Lower leg skin (tissue), 3 donors: ENCODE measurements around the gene ZNF154.

ENCODE experiments used
- POLR2A ChIP-seq, 2 donors: fragments of 450-650 bp; IDR thresholded peaks; one replicate each; pipeline ENCODE4 v1.6.1; 2016 to 2017; ENCODE audit warnings: antibody characterized with exemption in 2 of 2, mild to moderate bottlenecking in 1 of 2, moderate library complexity in 1 of 2
- TF ChIP-seq, protein P1 (sequence below), 3 donors: fragments of 450-650 bp; IDR thresholded peaks; one replicate each; pipeline ENCODE4 v1.5.1; 2016; ENCODE audit warnings: antibody characterized with exemption in 3 of 3, mild to moderate bottlenecking in 3 of 3, moderate library complexity in 2 of 3

DNA sequence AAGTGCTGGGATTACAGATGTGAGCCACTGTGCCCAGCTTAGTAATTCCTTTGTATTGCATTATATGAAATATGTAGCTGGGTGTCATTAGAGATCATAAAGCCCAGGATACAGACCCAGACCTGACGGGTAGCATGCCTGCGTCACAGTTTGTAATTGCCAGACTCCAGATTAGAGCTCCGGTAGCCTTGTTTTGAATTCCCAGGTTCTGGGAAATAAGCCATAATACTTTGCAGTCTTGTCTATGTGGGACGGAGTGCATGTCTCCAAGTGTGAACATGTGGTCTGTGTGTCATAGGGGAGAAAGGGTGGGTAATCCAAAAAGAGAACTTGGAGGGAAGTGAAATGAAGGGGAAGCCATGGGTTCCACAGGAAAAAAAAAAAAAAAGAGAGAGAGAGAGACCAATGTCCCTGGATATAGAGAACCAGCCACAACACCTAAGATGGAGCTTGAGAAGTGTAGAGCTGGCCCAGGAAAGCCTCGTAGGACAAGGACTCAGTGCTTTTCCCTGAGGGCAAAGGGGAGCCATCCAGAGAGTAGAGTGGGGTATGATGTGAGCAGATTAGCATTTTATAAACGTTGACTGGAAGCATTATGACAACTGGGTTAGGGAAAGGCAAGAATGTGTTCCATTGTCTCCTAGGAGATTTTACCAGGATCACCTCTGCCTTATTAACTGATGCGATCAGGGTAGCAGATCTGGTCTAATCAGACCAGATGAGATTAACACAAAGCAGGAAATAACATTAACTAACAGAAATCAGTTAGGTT lies 37.7 kb downstream of the ZNF154 start:
- TF ChIP-seq, protein P1, sequence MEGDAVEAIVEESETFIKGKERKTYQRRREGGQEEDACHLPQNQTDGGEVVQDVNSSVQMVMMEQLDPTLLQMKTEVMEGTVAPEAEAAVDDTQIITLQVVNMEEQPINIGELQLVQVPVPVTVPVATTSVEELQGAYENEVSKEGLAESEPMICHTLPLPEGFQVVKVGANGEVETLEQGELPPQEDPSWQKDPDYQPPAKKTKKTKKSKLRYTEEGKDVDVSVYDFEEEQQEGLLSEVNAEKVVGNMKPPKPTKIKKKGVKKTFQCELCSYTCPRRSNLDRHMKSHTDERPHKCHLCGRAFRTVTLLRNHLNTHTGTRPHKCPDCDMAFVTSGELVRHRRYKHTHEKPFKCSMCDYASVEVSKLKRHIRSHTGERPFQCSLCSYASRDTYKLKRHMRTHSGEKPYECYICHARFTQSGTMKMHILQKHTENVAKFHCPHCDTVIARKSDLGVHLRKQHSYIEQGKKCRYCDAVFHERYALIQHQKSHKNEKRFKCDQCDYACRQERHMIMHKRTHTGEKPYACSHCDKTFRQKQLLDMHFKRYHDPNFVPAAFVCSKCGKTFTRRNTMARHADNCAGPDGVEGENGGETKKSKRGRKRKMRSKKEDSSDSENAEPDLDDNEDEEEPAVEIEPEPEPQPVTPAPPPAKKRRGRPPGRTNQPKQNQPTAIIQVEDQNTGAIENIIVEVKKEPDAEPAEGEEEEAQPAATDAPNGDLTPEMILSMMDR (IDR thresholded peaks at IDR 0.05), result no peak
- TF ChIP-seq POLR2A (IDR thresholded peaks at IDR 0.05), result no peak
